ENCODE results near the gene CHD6. TPM values are rescaled to one million over a fixed set of nuclear protein-coding genes. Genes with fewer than 3 reads are reported as not detected.

Gene CHD6
- total RNA-seq, 1 experiment from 2014 or later, result 26.6 TPM

- no peak for TF ChIP-seq REST (IDR thresholded peaks at IDR 0.05; ENCODE audit: low read depth)
- no peak for TF ChIP-seq EZH2phosphoT487 (IDR thresholded peaks at IDR 0.05; ENCODE audit: borderline replicate concordance)
- TF ChIP-seq SIN3A (IDR thresholded peaks at IDR 0.05; ENCODE audit: low read depth), result no peak
- no peak for TF ChIP-seq ELF1 (IDR thresholded peaks at IDR 0.05; ENCODE audit: borderline replicate concordance, low read depth)
- TF ChIP-seq CBX3 (IDR thresholded peaks at IDR 0.05; ENCODE audit: low read depth), result no peak
- TF ChIP-seq ATF3 (IDR thresholded peaks at IDR 0.05), result no peak
- no peak for TF ChIP-seq CTCF (IDR thresholded peaks at IDR 0.05 in 2 of 3, conservative IDR thresholded peaks at IDR 0.05 in 1 of 3; ENCODE audit: borderline replicate concordance in 1 of 3, insufficient read depth in 1 of 3, low read depth in 2 of 3, low read length in 2 of 3)
- TF ChIP-seq SP1 (IDR thresholded peaks at IDR 0.05; ENCODE audit: low read depth), result no peak
- TF ChIP-seq EZH2 (IDR thresholded peaks at IDR 0.05), result no peak
- no peak for TF ChIP-seq EGR1 (IDR thresholded peaks at IDR 0.05; ENCODE audit: low read depth)
- TF ChIP-seq ZBTB33 (IDR thresholded peaks at IDR 0.05; ENCODE audit: extremely low read depth, insufficient replicate concordance, low read length), result no peak
- TF ChIP-seq FOSL1 (IDR thresholded peaks at IDR 0.05; ENCODE audit: low read depth), result no peak
- TF ChIP-seq RAD21 (IDR thresholded peaks at IDR 0.05; ENCODE audit: low read depth), result no peak
- no peak for TF ChIP-seq YY1 (IDR thresholded peaks at IDR 0.05; ENCODE audit: extremely low read depth, insufficient replicate concordance, low read depth, low read length)
- TF ChIP-seq ZNF274 (IDR thresholded peaks at IDR 0.05; ENCODE audit: low read depth, low read length), result no peak
- TF ChIP-seq TCF7L2 (IDR thresholded peaks at IDR 0.05; ENCODE audit: borderline replicate concordance, extremely low read depth, insufficient read depth, insufficient read length), result no peak
- no peak for TF ChIP-seq ZFX (IDR thresholded peaks at IDR 0.05)
- TF ChIP-seq SRF (IDR thresholded peaks at IDR 0.05; ENCODE audit: low read depth), result no peak
- ChIA-PET RAD21 (ENCODE audit: low non-redundant PET in 1 of 2, low total read pairs in 2 of 2, uncharacterized antibody in 2 of 2, unreplicated experiment in 2 of 2) (no interaction called here), CTCF (no interaction called here), POLR2A (no interaction called here)
- no TSS peak for BruUV-seq (replicated peaks)
- Histone ChIP-seq H4K20me1 (ENCODE audit: insufficient read depth) (no peaks in the 10 kb centered on the region; the same call in 1 of the 2 replicates), H3K9ac (ENCODE audit: low read length) (no peak overlapping the region), H2AFZ (ENCODE audit: low read depth, low read length, poor library complexity, severe bottlenecking) (no peak overlapping the region), H3K36me3 (ENCODE audit: control insufficient read depth in 1 of 2, insufficient read depth in 2 of 2, low read length in 2 of 2) (no peaks in the 10 kb centered on the region), H3K4me2 (ENCODE audit: low read length) (no peak overlapping the region), H3K27me3 (ENCODE audit: insufficient read depth, low read length) (no peaks in the 10 kb centered on the region), H3K9me2 (ENCODE audit: insufficient read depth) (no peaks in the 10 kb centered on the region), H3K9me3 (ENCODE audit: control insufficient read depth in 1 of 2, insufficient read depth in 1 of 2, low read depth in 1 of 2, low read length in 2 of 2) (no peaks in the 10 kb centered on the region), H3K4me3 (replicated peaks in 1 of 2; ENCODE audit: low read depth in 1 of 2, low read length in 2 of 2) (no peak overlapping the region), H3K79me2 (ENCODE audit: insufficient read depth, low read length) (peaks cover 23% of the 10 kb centered on the region), H3K27ac (ENCODE audit: low read depth, low read length) (no peak overlapping the region), H3K4me1 (ENCODE audit: control insufficient read depth in 1 of 2, insufficient read depth in 2 of 2, low read length in 2 of 2) (no peaks in the 10 kb centered on the region)
- no peak for DNase-seq (ENCODE audit: low read depth, low spot score)
- ATAC-seq, result no peak
- intact Hi-C loops (cut with micrococcal nuclease), result no loop called here
Observed at GRCh38 chr20:41587523-41587922, 30.7 kb downstream of the CHD6 start.

All from HCT116 (cell line).